H9 (cell line): ENCODE measurements around the gene IGFBP3. TPM values are rescaled to one million over a fixed set of nuclear protein-coding genes. Genes with fewer than 3 reads are reported as not detected.

Experiments
- DNase-seq: peaks from one replicate; pipeline ENCODE4 v3.0.0-alpha.2; 2017
- H2AFZ ChIP-seq: one replicate; pipeline ENCODE4 v1.6.1; 2013; ENCODE audit warnings: mild to moderate bottlenecking, low read length, control low read depth, moderate library complexity
- H2AK5ac ChIP-seq: 2 replicates; pipeline ENCODE4 v1.6.1; 2013; ENCODE audit warnings: low read length, control low read depth, mixed read lengths; ENCODE audit not compliant: insufficient read length
- H2BK120ac ChIP-seq: one replicate; pipeline ENCODE4 v1.6.1; 2013; ENCODE audit warnings: low read depth, mild to moderate bottlenecking, low read length, control low read depth, inconsistent platforms; ENCODE audit not compliant: poor library complexity, severe bottlenecking
- H2BK12ac ChIP-seq: 2 replicates; pipeline ENCODE4 v1.6.1; 2013; ENCODE audit warnings: low read length, control low read depth, mixed read lengths, low read depth; ENCODE audit not compliant: insufficient read length
- H2BK15ac ChIP-seq: 2 replicates; pipeline ENCODE4 v1.6.1; 2013; ENCODE audit warnings: low read depth, low read length, control low read depth
- H2BK20ac ChIP-seq: one replicate; pipeline ENCODE4 v1.6.1; 2013; ENCODE audit warnings: low read depth, mild to moderate bottlenecking, low read length, control low read depth, inconsistent platforms; ENCODE audit not compliant: poor library complexity, severe bottlenecking
- H2BK5ac ChIP-seq: 2 replicates; pipeline ENCODE4 v1.6.1; 2013; ENCODE audit warnings: low read length, control low read depth, mixed read lengths; ENCODE audit not compliant: insufficient read length
- H3K14ac ChIP-seq: 2 replicates; pipeline ENCODE4 v1.6.1; 2013; ENCODE audit warnings: low read length, control low read depth; ENCODE audit not compliant: insufficient read depth
- H3K18ac ChIP-seq: 2 replicates; pipeline ENCODE4 v1.6.1; 2013; ENCODE audit warnings: low read depth, mild to moderate bottlenecking, mixed read lengths, low read length, control low read depth; ENCODE audit not compliant: insufficient read length
- H3K23ac ChIP-seq: 2 replicates; pipeline ENCODE4 v1.6.1; 2013; ENCODE audit warnings: low read length, control low read depth, mixed read lengths, low read depth; ENCODE audit not compliant: insufficient read length
- H3K23me2 ChIP-seq: 2 replicates; pipeline ENCODE4 v1.6.1; 2013; ENCODE audit warnings: low read depth, mild to moderate bottlenecking, mixed read lengths, low read length, control low read depth; ENCODE audit not compliant: insufficient read length, poor library complexity, severe bottlenecking
- H3K27ac ChIP-seq: 2 replicates; pipeline ENCODE4 v1.5.1; 2013; ENCODE audit warnings: low read length, control low read depth, mixed read lengths, low read depth; ENCODE audit not compliant: insufficient read length
- H3K27me3 ChIP-seq: 2 replicates; pipeline ENCODE4 v1.6.1; 2013; ENCODE audit warnings: low read length, control low read depth, inconsistent platforms; ENCODE audit not compliant: insufficient read depth
- H3K4ac ChIP-seq: 2 replicates; pipeline ENCODE4 v1.6.1; 2013; ENCODE audit warnings: low read depth, mild to moderate bottlenecking, control low read depth, inconsistent platforms, low read length, moderate library complexity
- H3K4me1 ChIP-seq: 2 replicates; pipeline ENCODE4 v1.6.1; 2013; ENCODE audit warnings: low read length, control low read depth, inconsistent platforms; ENCODE audit not compliant: insufficient read depth
- H3K4me2 ChIP-seq: 2 replicates; pipeline ENCODE4 v1.6.1; 2013; ENCODE audit warnings: low read length, control low read depth, mixed read lengths; ENCODE audit not compliant: insufficient read length, insufficient read depth
- H3K56ac ChIP-seq: 2 replicates; pipeline ENCODE4 v1.6.1; 2013; ENCODE audit warnings: low read depth, mild to moderate bottlenecking, mixed read lengths, low read length, control low read depth; ENCODE audit not compliant: insufficient read length
- H3K79me1 ChIP-seq: 2 replicates; pipeline ENCODE4 v1.6.1; 2013; ENCODE audit warnings: low read depth, mild to moderate bottlenecking, moderate library complexity, low read length, control low read depth, inconsistent platforms; ENCODE audit not compliant: insufficient read depth, poor library complexity, severe bottlenecking
- H3K79me2 ChIP-seq: 2 replicates; pipeline ENCODE4 v1.6.1; 2013; ENCODE audit warnings: low read length, control low read depth, inconsistent platforms; ENCODE audit not compliant: insufficient read depth
- H3K9ac ChIP-seq: 2 replicates; pipeline ENCODE4 v1.6.1; 2013; ENCODE audit warnings: low read length, control low read depth, mixed read lengths; ENCODE audit not compliant: insufficient read length; ENCODE audit errors: extremely low read depth
- H3K9me3 ChIP-seq: one replicate; pipeline ENCODE4 v1.6.1; 2013; ENCODE audit warnings: low read depth, low read length, inconsistent platforms; ENCODE audit not compliant: control insufficient read depth
- H3T11ph ChIP-seq: one replicate; pipeline ENCODE4 v1.6.1; 2013; ENCODE audit warnings: mild to moderate bottlenecking, low read length, control low read depth, inconsistent platforms
- H4K20me1 ChIP-seq: one replicate; pipeline ENCODE4 v1.6.1; 2013; ENCODE audit not compliant: control insufficient read depth, insufficient read length, insufficient read depth
- H4K5ac ChIP-seq: 2 replicates; pipeline ENCODE4 v1.6.1; 2013; ENCODE audit warnings: low read depth, mild to moderate bottlenecking, mixed read lengths, low read length, control low read depth; ENCODE audit not compliant: insufficient read length
- H4K8ac ChIP-seq: replicated peaks from 2 replicates; pipeline ENCODE4 v1.6.1; 2013; ENCODE audit warnings: low read length, control low read depth, mixed read lengths, low read depth; ENCODE audit not compliant: insufficient read length
- H4K91ac ChIP-seq: 2 replicates; pipeline ENCODE4 v1.6.1; 2013; ENCODE audit warnings: low read depth, mild to moderate bottlenecking, moderate library complexity, mixed read lengths, low read length, control low read depth; ENCODE audit not compliant: insufficient read length
- H3K27ac Mint-ChIP-seq, 3 experiments: 2 replicates in 2 of 3; 3 replicates in 1 of 3; pipeline ENCODE4 v1.8.0; 2020 to 2021; ENCODE audit warnings: mixed read lengths in 3 of 3, mild to moderate bottlenecking in 1 of 3, moderate library complexity in 1 of 3
- H3K27me3 Mint-ChIP-seq: 2 replicates; pipeline ENCODE4 v1.8.0; 2021; ENCODE audit warnings: low read depth, mild to moderate bottlenecking, moderate library complexity, mixed read lengths
- H3K36me3 Mint-ChIP-seq, 3 experiments: 2 replicates in 2 of 3; 3 replicates in 1 of 3; pipeline ENCODE4 v1.8.0; 2020 to 2021; ENCODE audit warnings: low read depth in 3 of 3, mixed read lengths in 3 of 3; ENCODE audit not compliant: insufficient read depth in 1 of 3
- H3K4me1 Mint-ChIP-seq, 2 experiments: 2 replicates each; pipeline ENCODE4 v1.8.0; 2020; ENCODE audit warnings: mixed read lengths in 2 of 2
- H3K4me3 Mint-ChIP-seq, 2 experiments: 2 replicates in 1 of 2; 3 replicates in 1 of 2; pipeline ENCODE4 v1.8.0; 2020 to 2021; ENCODE audit warnings: mild to moderate bottlenecking in 2 of 2, mixed read lengths in 2 of 2, moderate library complexity in 1 of 2
- H3K9me3 Mint-ChIP-seq, 2 experiments: 2 replicates in 1 of 2; 3 replicates in 1 of 2; pipeline ENCODE4 v1.8.0; 2020; ENCODE audit warnings: mild to moderate bottlenecking in 2 of 2, mixed read lengths in 2 of 2, moderate library complexity in 1 of 2
- CTCF ChIP-seq: fragments of 200-600 bp; sonication (generic); conservative IDR thresholded peaks from 3 replicates; pipeline ENCODE4 v1.8.0; 2021; ENCODE audit warnings: antibody characterized with exemption, mild to moderate bottlenecking
- WGBS: extraction: QIAGEN DNeasy Blood & Tissue Kit; methylation state at CpG from one replicate; pipeline ENCODE4 v1.1.7; 2013; ENCODE audit warnings: missing lambda C conversion rate, low lambda C conversion rate, mixed read lengths; ENCODE audit not compliant: insufficient read length; ENCODE audit errors: extremely low coverage; 5-methylcytosine and 5-hydroxymethylcytosine counted together
- total RNA-seq: library from RNA; stranded (reverse); gene quantifications from 2 replicates; pipeline ENCODE4 v1.2.1, GENCODE V29; 2021

Gene IGFBP3
- total RNA-seq, 1 experiment from 2014 or later, result 10.0 TPM

- Histone ChIP-seq H3K27ac (no peak overlapping the region), H3K14ac (no peak overlapping the region), H2BK15ac (no peak overlapping the region), H3K56ac (no peak overlapping the region), H2BK120ac (no peak overlapping the region), H2BK20ac (no peak overlapping the region), H3K18ac (no peak overlapping the region), H4K5ac (no peak overlapping the region), H2BK5ac (no peak overlapping the region), H3K23me2 (no peaks in the 10 kb centered on the region), H2AK5ac (no peak overlapping the region), H2BK12ac (no peak overlapping the region), H3T11ph (no peak overlapping the region), H3K27me3 (peaks cover 16% of the 10 kb centered on the region; the same call in 1 of the 2 replicates), H3K79me1 (no peaks in the 10 kb centered on the region), H3K4me1 (peaks cover 3% of the 10 kb centered on the region), H3K23ac (no peak overlapping the region), H4K8ac (no peak overlapping the region), H3K9ac (no peak overlapping the region), H4K20me1 (no peaks in the 10 kb centered on the region), H3K4me2 (no peak overlapping the region), H4K91ac (no peak overlapping the region), H3K9me3 (no peaks in the 10 kb centered on the region), H3K79me2 (no peaks in the 10 kb centered on the region), H3K4ac (no peak overlapping the region), H2AFZ (no peak overlapping the region)
- peaks cover 14 to 21% of the 10 kb centered on the region in 2 experiments for H3K4me1 Mint-ChIP-seq
- no peaks in the 10 kb centered on the region; a peak in 1 of 5 replicates for H3K9me3 Mint-ChIP-seq
- H3K27me3 Mint-ChIP-seq, result peaks cover 86% of the 10 kb centered on the region
- WGBS, result no CpG with 5 or more reads among the region's 6 CpGs
- H3K36me3 Mint-ChIP-seq, result no peaks in the 10 kb centered on the region
- H3K4me3 Mint-ChIP-seq, result no peak overlapping the region
- no peak overlapping the region for H3K27ac Mint-ChIP-seq
- DNase-seq, result no peak
- peak; percentile 76 for TF ChIP-seq CTCF
Observed at GRCh38 chr7:45890902-45891461, 30.1 kb downstream of the IGFBP3 start.
